GM23248 (cell line): Measurements from ENCODE around the gene WASF2. TPM values are rescaled to one million over a fixed set of nuclear protein-coding genes. Genes with fewer than 3 reads are reported as not detected.
"Not testable (repeated sequence)": the region's sequence is repeated elsewhere in the genome, so short reads cannot be mapped to it uniquely, and the experiment has no call there.

Experiments
- DNase-seq: peaks from one replicate; pipeline ENCODE4 v3.0.0-alpha.2; 2015
- H2AFZ ChIP-seq: fragments of 200-600 bp; sonication (generic); 2 replicates; pipeline ENCODE4 v1.6.1; 2016; ENCODE audit warnings: antibody characterized with exemption
- H3F3A ChIP-seq: fragments of 200-600 bp; sonication (generic); 2 replicates; pipeline ENCODE4 v1.6.1; 2016; ENCODE audit warnings: mild to moderate bottlenecking, antibody characterized with exemption, mixed run types; ENCODE audit not compliant: insufficient read depth
- H3K27ac ChIP-seq: fragments of 200-600 bp; sonication (generic); 2 replicates; pipeline ENCODE4 v1.5.1; 2016; ENCODE audit warnings: mild to moderate bottlenecking
- H3K27me3 ChIP-seq: fragments of 200-600 bp; sonication (generic); replicated peaks from 2 replicates; pipeline ENCODE4 v1.6.1; 2016; ENCODE audit warnings: mild to moderate bottlenecking; ENCODE audit not compliant: insufficient read depth
- H3K36me3 ChIP-seq: fragments of 200-600 bp; sonication (generic); 2 replicates; pipeline ENCODE4 v1.6.1; 2016; ENCODE audit warnings: low read depth, mild to moderate bottlenecking
- H3K4me1 ChIP-seq: fragments of 200-600 bp; sonication (generic); 2 replicates; pipeline ENCODE4 v1.6.1; 2016; ENCODE audit warnings: mild to moderate bottlenecking; ENCODE audit not compliant: insufficient read depth
- H3K4me2 ChIP-seq: fragments of 200-600 bp; sonication (generic); one replicate; pipeline ENCODE4 v1.6.1; 2016; ENCODE audit warnings: mild to moderate bottlenecking; ENCODE audit not compliant: unreplicated experiment
- H3K4me3 ChIP-seq: fragments of 200-600 bp; sonication (generic); 2 replicates; pipeline ENCODE4 v1.5.1; 2016; ENCODE audit warnings: mild to moderate bottlenecking
- H3K79me2 ChIP-seq: fragments of 200-600 bp; sonication (generic); 2 replicates; pipeline ENCODE4 v1.6.1; 2016; ENCODE audit warnings: mild to moderate bottlenecking; ENCODE audit not compliant: insufficient read depth
- H3K9ac ChIP-seq: fragments of 200-600 bp; sonication (generic); 2 replicates; pipeline ENCODE4 v1.6.1; 2016; ENCODE audit warnings: mild to moderate bottlenecking
- H3K9me2 ChIP-seq: fragments of 200-600 bp; sonication (generic); 2 replicates; pipeline ENCODE4 v1.6.1; 2016; ENCODE audit warnings: mixed run types, mild to moderate bottlenecking, moderate library complexity; ENCODE audit not compliant: insufficient read depth
- H3K9me3 ChIP-seq: fragments of 200-600 bp; sonication (generic); one replicate; pipeline ENCODE4 v1.6.1; 2017; ENCODE audit warnings: low read depth
- H4K20me1 ChIP-seq: fragments of 200-600 bp; sonication (generic); 2 replicates; pipeline ENCODE4 v1.6.0; 2016; ENCODE audit not compliant: insufficient read depth
- EZH2 ChIP-seq: fragments of 200-600 bp; sonication (generic); IDR thresholded peaks from 2 replicates; pipeline ENCODE4 v1.6.1; 2018; ENCODE audit warnings: antibody characterized with exemption, mild to moderate bottlenecking; ENCODE audit not compliant: insufficient read depth, poor library complexity, severe bottlenecking
- EZH2phosphoT487 ChIP-seq: fragments of 200-600 bp; sonication (generic); IDR thresholded peaks from 2 replicates; pipeline ENCODE4 v1.6.1; 2018; ENCODE audit warnings: antibody characterized with exemption, moderate library complexity, mild to moderate bottlenecking, low read depth; ENCODE audit not compliant: insufficient read depth
- WGBS, 2 experiments: methylation state at CpG; one replicate each; pipeline ENCODE4 v1.1.6; 2015 to 2017; ENCODE audit warnings: low lambda C conversion rate in 2 of 2, low coverage in 1 of 2; ENCODE audit errors: missing lambda C conversion rate in 2 of 2; 5-methylcytosine and 5-hydroxymethylcytosine counted together
- in situ Hi-C: fragments of 300-500 bp; cut with MboI; formaldehyde crosslinking; loops from 2 replicates; pipeline ENCODE4 v1.15.0; 2020
- polyA plus RNA-seq: library from polyadenylated mRNA; unstranded; fragments of >200 nt; fragmentation: Nextera tagmentation; extraction: Ambion mirVana; gene quantifications from 2 replicates; pipeline ENCODE4 v1.2.1, GENCODE V29; 2016
- total RNA-seq: library from RNA; depleted of rRNA; stranded (reverse); fragments of >200 nt; shearing (Covaris generic); gene quantifications from 2 replicates; pipeline ENCODE4 v1.2.3, GENCODE V29; 2014

WASF2 gene
- total and polyA plus RNA-seq, 2 experiments from 2014 or later, result 19.3 to 118 TPM

GRCh38 chr1:27435566-27436203 is 54.3 kb downstream of the WASF2 start:
- Histone ChIP-seq H3K79me2 (peaks cover 99% of the 10 kb centered on the region), H3K9me3 (no peaks in the 10 kb centered on the region), H3K4me3 (no peak overlapping the region), H3F3A (peaks cover 27% of the 10 kb centered on the region; the same call in 1 of the 2 replicates), H4K20me1 (peaks cover 22% of the 10 kb centered on the region), H3K27me3 (no peaks in the 10 kb centered on the region), H3K4me1 (peaks cover 45% of the 10 kb centered on the region), H3K4me2 (peak overlapping the region; percentile 55), H2AFZ (no peak overlapping the region), H3K9me2 (no peaks in the 10 kb centered on the region), H3K27ac (peak overlapping the region; percentile 58), H3K36me3 (no peaks in the 10 kb centered on the region), H3K9ac (peak overlapping the region; percentile 7; the same call in 1 of the 2 replicates)
- in situ Hi-C loops, result no loop called here
- peak; percentile 6 for DNase-seq
- 50 to 53% methylated on average over 2 of the region's 2 CpGs for WGBS, 2 experiments
- no peak for TF ChIP-seq EZH2phosphoT487
- TF ChIP-seq EZH2, result no peak

GRCh38 chr1:27433706-27434105 is 56.3 kb downstream of the WASF2 start:
- no peaks in the 10 kb centered on the region for H3K9me3 ChIP-seq
- TF ChIP-seq EZH2phosphoT487 (no peak), EZH2 (no peak)
- H3F3A ChIP-seq, result peaks cover 27% of the 10 kb centered on the region; the same call in 1 of the 2 replicates
- no peak overlapping the region for H2AFZ ChIP-seq
- peaks cover 99% of the 10 kb centered on the region for H3K79me2 ChIP-seq
- H4K20me1 ChIP-seq, result peaks cover 21% of the 10 kb centered on the region
- 78 to 84% methylated on average over 3 of the region's 3 CpGs for WGBS, 2 experiments
- H3K36me3 ChIP-seq, result no peaks in the 10 kb centered on the region
- H3K9ac ChIP-seq, result no peak overlapping the region
- H3K27ac ChIP-seq, result no peak overlapping the region
- in situ Hi-C loops, result no loop called here
- no peak overlapping the region for H3K4me3 ChIP-seq
- peaks cover 51% of the 10 kb centered on the region for H3K4me1 ChIP-seq
- no peaks in the 10 kb centered on the region for H3K9me2 ChIP-seq
- H3K4me2 ChIP-seq, result no peak overlapping the region
- DNase-seq, result no peak
- no peaks in the 10 kb centered on the region for H3K27me3 ChIP-seq

- H3K9ac ChIP-seq, H3K27me3 ChIP-seq, DNase-seq, H3K4me2 ChIP-seq, in situ Hi-C loops, H2AFZ ChIP-seq, H3K27ac ChIP-seq, H3K9me3 ChIP-seq, H3K36me3 ChIP-seq, H3K4me3 ChIP-seq, H3K9me2 ChIP-seq: not testable (repeated sequence)
- Histone ChIP-seq H3K4me1 (peaks cover 51% of the 10 kb centered on the region), H4K20me1 (peaks cover 11% of the 10 kb centered on the region; the same call in 1 of the 2 replicates), H3K79me2 (peaks cover 99% of the 10 kb centered on the region), H3F3A (peaks cover 20% of the 10 kb centered on the region; the same call in 1 of the 2 replicates)
- WGBS, 2 experiments, result 93% methylated on average over 1 of the region's 1 CpG
These were observed 57.2 kb downstream of the WASF2 start for GRCh38 chr1:27432725-27433124.

- no peak for TF ChIP-seq EZH2
- no peak for TF ChIP-seq EZH2phosphoT487
- H3K4me1 ChIP-seq, result peaks cover 45% of the 10 kb centered on the region
These were observed 58.4 kb downstream of the WASF2 start for GRCh38 chr1:27431601-27431940.

More at GRCh38 chr1:27431601-27431940, 58.4 kb downstream of the WASF2 start:
- Histone ChIP-seq H3F3A (peaks cover 9% of the 10 kb centered on the region; the same call in 1 of the 2 replicates), H3K9me2 (no peaks in the 10 kb centered on the region), H3K4me2 (no peak overlapping the region), H2AFZ (no peak overlapping the region), H4K20me1 (0 out of 2 replicates have a peak, but pooled peaks cover 6% of the 10 kb centered on the region), H3K36me3 (0 out of 2 replicates have a peak, but pooled peaks cover 4% of the 10 kb centered on the region), H3K27me3 (no peaks in the 10 kb centered on the region), H3K9ac (no peak overlapping the region), H3K79me2 (peaks cover 99% of the 10 kb centered on the region), H3K27ac (no peak overlapping the region), H3K4me3 (no peak overlapping the region), H3K9me3 (no peaks in the 10 kb centered on the region)
- in situ Hi-C loops, result no loop called here
- DNase-seq, result no peak
- WGBS, 2 experiments, result 96 to 98% methylated on average over 2 of the region's 2 CpGs
